ENCODE measurements around the gene MTMR2.

The MTMR2 gene

GRCh38 chr11:95791709-95792033, 132.2 kb downstream of the MTMR2 start:
- H4K20me1 ChIP-seq, result peaks cover 56% of the 10 kb centered on the region
- no peaks in the 10 kb centered on the region for H3K27me3 ChIP-seq
- H3K9ac ChIP-seq, result peak overlapping the region; percentile 94
- H3K4me1 ChIP-seq, result peaks cover 27% of the 10 kb centered on the region
- H3K9me3 ChIP-seq, result no peaks in the 10 kb centered on the region
- H3K27ac ChIP-seq, result peak overlapping the region; percentile 93; the same call in 1 of the 2 replicates
- H3K36me3 ChIP-seq, result peaks cover 14% of the 10 kb centered on the region; the same call in 1 of the 2 replicates
- no peak for TF ChIP-seq Cebpa-rat (IDR thresholded peaks at IDR 0.05)
- peak overlapping the region; percentile 96 for H3K4me3 ChIP-seq
- H3K4me2 ChIP-seq, result peak overlapping the region; percentile 79

GRCh38 chr11:95790933-95791708, 132.8 kb downstream of the MTMR2 start:
- Histone ChIP-seq H3K9me3 (no peaks in the 10 kb centered on the region), H4K20me1 (peaks cover 51% of the 10 kb centered on the region), H3K36me3 (peaks cover 14% of the 10 kb centered on the region), H3K4me2 (peak overlapping the region; percentile 79), H3K27me3 (no peaks in the 10 kb centered on the region), H3K27ac (peak overlapping the region; percentile 93), H3K4me1 (peaks cover 27% of the 10 kb centered on the region), H3K4me3 (peak overlapping the region; percentile 96), H3K9ac (peak overlapping the region; percentile 94)
- TF ChIP-seq Cebpa-rat (IDR thresholded peaks at IDR 0.05), result no peak

GRCh38 chr11:95790123-95790932, 133.6 kb downstream of the MTMR2 start, which contains the start of gene CEP57:
Gene CEP57 (plus strand): TSS chr11:95790498. CDS start chr11:95790699, 201 bp downstream.
- no peak for TF ChIP-seq Cebpa-rat (IDR thresholded peaks at IDR 0.05)
- Histone ChIP-seq H3K9me3 (no peaks in the 10 kb centered on the region), H3K27me3 (no peaks in the 10 kb centered on the region), H3K4me1 (peaks cover 27% of the 10 kb centered on the region), H3K4me3 (peak within 1 kb of the TSS; percentile 96), H4K20me1 (peaks cover 43% of the 10 kb centered on the region), H3K36me3 (peaks cover 22% of the 10 kb centered on the region), H3K4me2 (peak within 1 kb of the TSS; percentile 83), H3K27ac (peak within 1 kb of the TSS; percentile 93), H3K9ac (peak within 1 kb of the TSS; percentile 94)

GRCh38 chr11:95789506-95790122, 134.3 kb downstream of the MTMR2 start, which contains the start of gene FAM76B:
Gene FAM76B (minus strand): TSS chr11:95789782. CDS start chr11:95789478, 304 bp downstream.
- Histone ChIP-seq H3K9me3 (no peaks in the 10 kb centered on the region), H3K4me3 (peak within 1 kb of the TSS; percentile 96), H3K27ac (peak within 1 kb of the TSS; percentile 93), H3K4me1 (peaks cover 27% of the 10 kb centered on the region), H4K20me1 (peaks cover 35% of the 10 kb centered on the region), H3K9ac (peak within 1 kb of the TSS; percentile 94), H3K4me2 (peak within 1 kb of the TSS; percentile 83), H3K36me3 (peaks cover 29% of the 10 kb centered on the region), H3K27me3 (no peaks in the 10 kb centered on the region)
- TF ChIP-seq Cebpa-rat (IDR thresholded peaks at IDR 0.05), result no peak

- H3K27me3 ChIP-seq, result no peaks in the 10 kb centered on the region
- peak overlapping the region; percentile 93 for H3K27ac ChIP-seq
- H3K4me2 ChIP-seq, result peak overlapping the region; percentile 83
- H3K36me3 ChIP-seq, result peaks cover 33% of the 10 kb centered on the region
- H3K4me3 ChIP-seq, result peak overlapping the region; percentile 96
- H3K4me1 ChIP-seq, result peaks cover 27% of the 10 kb centered on the region
- TF ChIP-seq Cebpa-rat (IDR thresholded peaks at IDR 0.05), result no peak
- H4K20me1 ChIP-seq, result peaks cover 29% of the 10 kb centered on the region
- no peaks in the 10 kb centered on the region for H3K9me3 ChIP-seq
- H3K9ac ChIP-seq, result peak overlapping the region; percentile 94
Measured at GRCh38 chr11:95788921-95789505, 134.9 kb downstream of the MTMR2 start.

All from BLaER1 (cell line).